Suprapubic skin (tissue), 4 donors: ENCODE results near the gene WFDC5. TPM values are rescaled to one million over a fixed set of nuclear protein-coding genes. Genes with fewer than 3 reads are reported as not detected.

Experiments
- DNase-seq, 2 donors: peaks; one replicate each; pipeline ENCODE4 v3.0.0-alpha.2; 2019; ENCODE audit warnings: low spot score in 2 of 2
- H3K27ac ChIP-seq: fragments of 200-600 bp; sonication (generic); one replicate; pipeline ENCODE4 v1.5.1; 2019
- H3K27me3 ChIP-seq: fragments of 200-600 bp; sonication (generic); one replicate; pipeline ENCODE4 v1.5.1; 2019
- H3K36me3 ChIP-seq: fragments of 200-600 bp; sonication (generic); one replicate; pipeline ENCODE4 v1.5.1; 2019
- H3K4me1 ChIP-seq: fragments of 200-600 bp; sonication (generic); one replicate; pipeline ENCODE4 v1.5.1; 2019
- H3K4me3 ChIP-seq: fragments of 200-600 bp; sonication (generic); one replicate; pipeline ENCODE4 v1.5.1; 2019; ENCODE audit warnings: mild to moderate bottlenecking
- H3K9me3 ChIP-seq: fragments of 200-600 bp; sonication (generic); one replicate; pipeline ENCODE4 v1.5.1; 2019
- EP300 ChIP-seq: sonication (generic); formaldehyde crosslinking; IDR thresholded peaks from one replicate; pipeline ENCODE4 v1.6.1; 2017; ENCODE audit warnings: antibody characterized with exemption
- POLR2A ChIP-seq, 2 donors: fragments of 450-650 bp; IDR thresholded peaks; one replicate each; pipeline ENCODE4 v1.6.1; 2017; ENCODE audit warnings: antibody characterized with exemption in 2 of 2, mild to moderate bottlenecking in 2 of 2, moderate library complexity in 2 of 2
- POLR2AphosphoS5 ChIP-seq, 3 donors: sonication (generic); formaldehyde crosslinking; IDR thresholded peaks; one replicate each; pipeline ENCODE4 v1.6.1; 2017; ENCODE audit warnings: antibody characterized with exemption in 3 of 3
- WGBS: methylation state at CpG from one replicate; pipeline ENCODE4 v1.1.5; 2018; 5-methylcytosine and 5-hydroxymethylcytosine counted together
- total RNA-seq, 4 donors: library from RNA; depleted of rRNA; stranded (reverse); fragments of >200 nt; gene quantifications; one replicate each; pipeline ENCODE4 v1.1.0, GENCODE V29; 2016
- TF ChIP-seq, protein P1 (sequence below), 2 donors: fragments of 200-600 bp in 1 of 2; fragments of 450-650 bp in 1 of 2; sonication (generic) in 1 of 2; IDR thresholded peaks; one replicate each; pipeline ENCODE4 v1.5.1; 2016 to 2019; ENCODE audit warnings: antibody characterized with exemption in 2 of 2, mild to moderate bottlenecking in 1 of 2, moderate library complexity in 1 of 2

Gene WFDC5
- total RNA-seq, 4 donors from 2014 or later: 284 to 409 (median 356) TPM

DNA sequence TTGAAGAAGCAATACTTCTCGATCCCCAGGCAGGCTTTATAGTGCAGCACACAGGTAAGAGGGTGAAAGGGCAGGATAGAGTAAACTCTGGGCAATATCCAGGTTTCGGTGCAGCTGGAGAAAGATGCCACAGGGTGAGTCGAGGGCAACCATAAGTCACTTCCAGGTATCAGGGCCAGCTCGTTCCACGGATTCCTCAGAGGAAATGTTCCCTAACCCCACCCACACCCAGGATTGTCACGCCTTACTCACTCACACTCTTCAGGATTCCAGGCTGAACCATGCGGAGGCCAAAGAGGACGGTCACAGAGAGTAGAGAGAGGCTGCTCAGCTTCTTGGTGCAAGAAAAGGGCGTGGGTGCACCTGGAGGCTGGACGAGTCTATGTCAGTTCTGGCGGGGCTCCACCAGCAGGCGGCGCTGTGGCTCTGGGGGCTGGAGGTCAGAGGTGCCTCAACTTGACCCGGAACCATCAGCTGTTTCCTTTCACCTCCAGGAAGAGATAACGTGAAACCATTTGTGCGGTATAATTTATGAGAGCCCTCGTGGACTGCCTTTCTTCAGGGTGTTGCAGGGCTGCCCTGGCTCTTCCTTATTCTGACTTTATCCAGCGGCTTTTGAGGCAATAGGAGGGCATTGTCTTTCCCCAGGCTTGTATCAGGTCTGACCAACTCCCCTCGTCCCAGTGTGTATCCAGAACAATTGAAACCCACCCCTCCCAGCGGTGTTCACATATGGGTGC lies 23.8 kb upstream of the WFDC5 start:
- no peak overlapping the region for H3K4me3 ChIP-seq
- 33% methylated on average over 20 of the region's 20 CpGs for WGBS
- no peaks in the 10 kb centered on the region for H3K4me1 ChIP-seq
- DNase-seq: peak in 1 of 2 donors; percentile 88
- peaks cover 2% of the 10 kb centered on the region for H3K27me3 ChIP-seq
- no peaks in the 10 kb centered on the region for H3K9me3 ChIP-seq
- no peaks in the 10 kb centered on the region for H3K36me3 ChIP-seq
- no peak for TF ChIP-seq POLR2AphosphoS5 (IDR thresholded peaks at IDR 0.05)
- TF ChIP-seq, protein P1, sequence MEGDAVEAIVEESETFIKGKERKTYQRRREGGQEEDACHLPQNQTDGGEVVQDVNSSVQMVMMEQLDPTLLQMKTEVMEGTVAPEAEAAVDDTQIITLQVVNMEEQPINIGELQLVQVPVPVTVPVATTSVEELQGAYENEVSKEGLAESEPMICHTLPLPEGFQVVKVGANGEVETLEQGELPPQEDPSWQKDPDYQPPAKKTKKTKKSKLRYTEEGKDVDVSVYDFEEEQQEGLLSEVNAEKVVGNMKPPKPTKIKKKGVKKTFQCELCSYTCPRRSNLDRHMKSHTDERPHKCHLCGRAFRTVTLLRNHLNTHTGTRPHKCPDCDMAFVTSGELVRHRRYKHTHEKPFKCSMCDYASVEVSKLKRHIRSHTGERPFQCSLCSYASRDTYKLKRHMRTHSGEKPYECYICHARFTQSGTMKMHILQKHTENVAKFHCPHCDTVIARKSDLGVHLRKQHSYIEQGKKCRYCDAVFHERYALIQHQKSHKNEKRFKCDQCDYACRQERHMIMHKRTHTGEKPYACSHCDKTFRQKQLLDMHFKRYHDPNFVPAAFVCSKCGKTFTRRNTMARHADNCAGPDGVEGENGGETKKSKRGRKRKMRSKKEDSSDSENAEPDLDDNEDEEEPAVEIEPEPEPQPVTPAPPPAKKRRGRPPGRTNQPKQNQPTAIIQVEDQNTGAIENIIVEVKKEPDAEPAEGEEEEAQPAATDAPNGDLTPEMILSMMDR (IDR thresholded peaks at IDR 0.05): peak; percentile 67 to 70
- no peak overlapping the region for H3K27ac ChIP-seq

DNA sequence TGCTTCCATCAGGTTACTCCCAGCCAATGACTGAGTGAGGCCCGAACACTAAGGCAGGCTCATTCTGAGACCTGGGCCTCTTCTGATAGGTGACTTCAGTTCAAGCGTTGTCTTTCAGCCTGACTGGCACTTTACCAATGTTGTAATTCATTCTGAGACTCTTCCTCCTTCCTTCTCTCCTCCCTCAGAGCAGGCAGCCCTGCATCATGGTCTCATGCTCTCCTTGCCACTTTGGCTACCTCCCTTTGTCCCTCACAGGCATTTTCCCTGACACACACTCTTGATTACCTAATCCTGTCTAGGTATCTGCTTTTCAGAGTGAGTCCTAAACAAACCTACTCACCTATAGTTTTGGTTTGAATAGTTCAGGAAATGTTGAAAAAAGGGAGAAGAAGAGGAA lies 21.9 kb upstream of the WFDC5 start:
- H3K9me3 ChIP-seq: no peaks in the 10 kb centered on the region
- TF ChIP-seq, protein P1 (IDR thresholded peaks at IDR 0.05): no peak
- TF ChIP-seq POLR2A (IDR thresholded peaks at IDR 0.05) (no peak), EP300 (no peak), POLR2AphosphoS5 (IDR thresholded peaks at IDR 0.05) (no peak)
- peaks cover 6% of the 10 kb centered on the region for H3K27me3 ChIP-seq
- DNase-seq: no peak
- H3K27ac ChIP-seq: no peak overlapping the region
- 52% methylated on average over 2 of the region's 2 CpGs for WGBS
- no peaks in the 10 kb centered on the region for H3K36me3 ChIP-seq
- no peak overlapping the region for H3K4me3 ChIP-seq
- no peaks in the 10 kb centered on the region for H3K4me1 ChIP-seq

DNA sequence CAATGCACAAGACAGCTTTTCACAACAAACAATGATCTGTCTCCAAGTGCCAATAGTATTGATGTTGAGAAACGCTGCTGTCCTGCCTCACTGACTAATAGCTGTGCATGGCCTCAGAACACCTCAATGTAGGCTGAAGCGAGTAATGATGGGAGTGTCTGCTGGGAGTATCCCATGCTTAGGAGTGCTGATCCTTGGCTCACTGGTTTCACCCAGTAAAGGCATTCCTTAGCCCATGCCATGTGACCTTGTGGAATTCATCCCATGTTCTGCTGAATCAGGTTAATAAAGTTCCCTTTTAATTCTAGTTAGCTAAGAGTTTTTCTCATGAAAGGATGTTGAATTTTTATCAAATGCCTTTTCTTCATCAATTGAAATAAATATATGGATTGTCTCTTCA lies 13.1 kb upstream of the WFDC5 start:
- DNase-seq: no peak
- no peak overlapping the region for H3K27ac ChIP-seq
- 22% methylated on average over 2 of the region's 2 CpGs for WGBS
- no peaks in the 10 kb centered on the region for H3K4me1 ChIP-seq
- TF ChIP-seq EP300: no peak
- TF ChIP-seq, protein P1 (IDR thresholded peaks at IDR 0.05): no peak
- no peak for TF ChIP-seq POLR2AphosphoS5 (IDR thresholded peaks at IDR 0.05)
- no peak for TF ChIP-seq POLR2A (IDR thresholded peaks at IDR 0.05)
- H3K27me3 ChIP-seq: peaks cover 11% of the 10 kb centered on the region
- H3K4me3 ChIP-seq: no peak overlapping the region
- no peaks in the 10 kb centered on the region for H3K9me3 ChIP-seq
- no peaks in the 10 kb centered on the region for H3K36me3 ChIP-seq

DNA sequence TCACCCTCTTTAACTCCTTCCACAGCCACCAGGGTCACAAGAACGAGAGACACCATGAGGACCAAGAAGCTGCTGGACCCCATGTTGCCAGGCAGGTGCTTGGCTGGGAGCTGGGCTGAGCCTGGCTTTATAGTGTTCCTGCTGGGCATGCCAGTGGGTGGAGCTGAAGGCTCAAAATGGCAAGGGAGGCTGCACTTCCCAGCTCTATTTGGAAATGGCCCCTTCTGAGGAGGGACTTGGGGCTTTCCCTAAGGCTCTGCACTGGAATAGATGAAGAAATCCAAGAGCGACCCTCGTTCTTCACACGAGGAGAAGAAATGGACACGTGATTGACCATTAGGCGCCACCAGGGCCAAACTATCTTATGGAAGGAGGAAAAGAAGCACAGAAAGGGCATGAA lies 9.4 kb upstream of the WFDC5 start, which contains the start of gene WFDC12:
Gene WFDC12 (minus strand): TSS at position 101 of the 400 bp plus-strand sequence. CDS start 18 bp downstream, at position 83.
- TF ChIP-seq, protein P1 (IDR thresholded peaks at IDR 0.05): no peak
- TF ChIP-seq POLR2A (IDR thresholded peaks at IDR 0.05) (no peak), POLR2AphosphoS5 (IDR thresholded peaks at IDR 0.05) (no peak), EP300 (no peak)
- 91% methylated on average over 6 of the region's 6 CpGs for WGBS
- no peaks in the 10 kb centered on the region for H3K36me3 ChIP-seq
- no peaks in the 10 kb centered on the region for H3K4me1 ChIP-seq
- no peak for DNase-seq
- no peak within 1 kb of the TSS for H3K27ac ChIP-seq
- H3K9me3 ChIP-seq: no peaks in the 10 kb centered on the region
- H3K27me3 ChIP-seq: peaks cover 14% of the 10 kb centered on the region
- no peak within 1 kb of the TSS for H3K4me3 ChIP-seq

DNA sequence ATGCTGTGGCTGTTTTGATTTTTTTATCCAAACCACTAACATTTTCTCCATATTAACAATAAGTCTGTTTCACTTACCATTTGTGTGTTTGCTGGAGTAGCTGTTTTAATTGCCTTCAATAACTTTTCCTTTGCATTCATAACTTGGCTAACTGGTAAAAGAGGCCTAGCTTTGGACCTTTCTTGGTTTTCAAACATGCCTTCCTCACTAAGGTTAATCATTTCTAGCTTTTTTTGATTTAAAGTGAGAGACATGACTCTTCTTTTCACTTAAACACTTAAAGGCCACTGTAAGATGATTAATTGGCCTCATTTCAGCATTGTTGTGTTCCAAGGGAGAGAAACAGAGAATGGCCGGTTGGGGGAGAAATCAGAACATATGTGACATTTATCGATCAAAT lies 6.4 kb upstream of the WFDC5 start:
- H3K4me3 ChIP-seq: no peak overlapping the region

More for the DNA sequence above, 6.4 kb upstream of the WFDC5 start:
- TF ChIP-seq, protein P1 (IDR thresholded peaks at IDR 0.05): no peak
- TF ChIP-seq POLR2AphosphoS5 (IDR thresholded peaks at IDR 0.05) (no peak), POLR2A (IDR thresholded peaks at IDR 0.05) (no peak), EP300 (no peak)
- H3K9me3 ChIP-seq: no peaks in the 10 kb centered on the region
- no peak for DNase-seq
- peaks cover 3% of the 10 kb centered on the region for H3K4me1 ChIP-seq
- peaks cover 14% of the 10 kb centered on the region for H3K27me3 ChIP-seq
- no peaks in the 10 kb centered on the region for H3K36me3 ChIP-seq
- no peak overlapping the region for H3K27ac ChIP-seq
- WGBS: 89% methylated on average over 2 of the region's 2 CpGs
